Measurements from ENCODE around the gene CROCC2.

The CROCC2 gene

GRCh38 chr2:240904216-240905175 is 1.6 kb upstream of the CROCC2 start:
- no peak for DNase-seq (ENCODE audit: low read depth in 1 of 2, low spot score in 1 of 2)

- no peak for DNase-seq (ENCODE audit: low read depth in 1 of 2, low spot score in 1 of 2)
Measured at GRCh38 chr2:240905176-240905781, 857 bp upstream of the CROCC2 start.

DNA sequence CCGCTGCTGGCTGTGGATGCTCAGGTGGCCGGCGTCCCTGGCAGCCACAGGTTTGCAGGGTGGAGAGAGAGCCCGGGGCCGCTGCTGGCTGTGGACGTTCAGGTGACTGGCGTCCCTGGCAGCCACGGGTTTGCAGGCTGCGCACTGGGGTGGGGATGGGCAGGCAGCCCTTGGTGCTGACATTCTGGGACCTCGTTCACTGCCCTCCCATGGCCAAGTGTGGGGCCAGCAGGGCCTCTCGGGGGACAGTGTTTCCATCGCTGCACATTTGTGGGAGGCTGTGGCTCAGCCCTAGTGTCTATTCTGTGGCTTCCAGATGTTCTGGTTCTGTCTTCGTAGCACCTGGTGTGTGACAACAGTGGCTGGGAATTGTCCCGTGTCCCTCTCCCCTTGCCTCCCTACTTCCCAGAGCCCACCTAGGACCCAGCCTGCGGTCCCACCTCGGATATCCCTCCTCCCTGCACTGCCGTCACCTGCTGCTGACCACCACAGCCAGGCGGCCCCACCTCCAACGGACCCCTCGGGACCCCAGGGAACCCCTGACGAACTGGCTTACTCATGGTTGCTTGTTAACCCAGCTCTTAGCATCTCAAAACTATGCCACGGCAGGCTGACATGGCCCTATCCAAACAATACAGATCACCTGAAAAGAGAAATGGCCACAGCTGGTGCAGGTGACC is 915 bp downstream of the CROCC2 start:
- no peak for DNase-seq (ENCODE audit: low read depth in 1 of 2, low spot score in 1 of 2)

GRCh38 chr2:240909216-240909974 is 3.3 kb downstream of the CROCC2 start:
- DNase-seq (ENCODE audit: low read depth in 1 of 2, low spot score in 1 of 2): no peak

DNA sequence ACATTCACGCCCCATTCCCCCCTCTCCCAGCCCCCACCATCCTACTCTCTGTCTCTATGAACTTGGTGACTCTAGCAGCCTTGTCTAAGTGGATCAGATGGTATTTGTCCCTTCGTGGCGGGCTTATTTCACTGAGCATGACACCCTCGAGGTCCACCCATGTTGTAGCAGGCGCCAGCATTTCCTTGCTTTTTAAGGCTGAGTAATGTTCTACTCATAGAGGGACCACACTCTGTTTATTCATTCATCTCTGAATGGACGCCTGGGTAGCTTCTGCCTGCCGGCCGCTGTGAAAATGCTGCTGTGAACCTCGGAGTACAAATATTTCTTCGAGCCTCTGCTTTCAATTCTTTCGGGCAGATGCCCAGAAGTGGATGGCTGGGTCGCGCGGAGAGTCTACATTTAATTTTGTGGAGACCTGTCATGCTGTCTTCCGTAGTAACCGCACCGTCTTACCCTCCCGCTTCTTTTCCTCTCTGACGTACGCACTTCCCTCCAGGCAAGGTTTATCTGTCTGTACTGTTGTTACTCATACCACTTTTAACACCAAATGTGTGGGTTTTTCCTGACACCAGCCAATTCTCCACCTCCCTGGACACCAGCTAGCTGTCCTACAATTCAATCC is 5.6 kb downstream of the CROCC2 start:
- no peak for DNase-seq (ENCODE audit: low read depth in 1 of 2, low spot score in 1 of 2)

GRCh38 chr2:240912878-240913809 is 7.0 kb downstream of the CROCC2 start:
- DNase-seq (ENCODE audit: low read depth in 1 of 2, low spot score in 1 of 2): no peak

- peak; percentile 28 to 49 for DNase-seq (ENCODE audit: low read depth in 1 of 2, low spot score in 1 of 2)
Measured at GRCh38 chr2:240913810-240914644, 7.9 kb downstream of the CROCC2 start.

DNA sequence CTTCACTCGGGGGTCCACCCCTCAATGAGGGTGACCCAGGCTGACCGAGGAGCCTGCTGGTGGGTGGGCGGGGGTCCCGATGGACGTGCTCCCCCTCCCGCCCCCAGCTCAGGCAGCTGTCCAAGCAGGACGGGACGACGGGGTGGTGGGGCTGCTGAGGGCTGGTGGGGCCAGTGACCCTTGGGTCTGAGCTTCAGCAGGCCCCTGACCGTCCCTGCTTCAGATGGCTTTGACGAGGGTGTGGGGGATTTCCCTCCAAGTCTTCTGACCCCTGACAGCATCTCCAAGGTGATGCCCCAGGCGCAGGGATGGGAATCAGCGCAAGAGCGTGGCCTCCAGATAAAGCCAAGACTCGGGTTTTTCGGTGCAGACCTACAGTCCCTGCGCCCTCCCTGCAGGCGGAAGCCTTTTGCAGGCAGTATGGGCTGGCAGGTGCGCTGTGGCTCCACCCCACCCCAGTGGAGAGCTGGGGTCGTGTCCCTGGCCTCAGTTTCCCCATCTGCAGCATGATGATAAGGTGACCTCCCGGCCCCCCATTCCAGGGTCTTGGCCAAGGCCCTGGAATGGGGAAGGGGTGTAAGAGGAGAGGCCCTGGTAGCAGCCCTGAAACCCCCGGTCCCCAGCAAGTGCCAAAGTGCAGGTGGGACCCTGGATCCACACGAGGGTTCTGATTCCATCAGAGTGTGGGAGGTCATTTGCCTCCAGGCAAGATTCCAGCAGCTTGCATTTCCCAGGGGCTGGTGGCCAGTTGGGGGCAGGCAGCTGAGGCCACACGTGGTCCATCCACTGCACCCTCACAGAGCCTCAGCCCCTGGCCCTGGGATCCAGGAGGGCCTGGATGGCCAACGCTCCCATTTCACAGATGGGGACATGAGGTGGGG is 8.7 kb downstream of the CROCC2 start:
- DNase-seq (ENCODE audit: low read depth in 1 of 2, low spot score in 1 of 2): no peak

DNA sequence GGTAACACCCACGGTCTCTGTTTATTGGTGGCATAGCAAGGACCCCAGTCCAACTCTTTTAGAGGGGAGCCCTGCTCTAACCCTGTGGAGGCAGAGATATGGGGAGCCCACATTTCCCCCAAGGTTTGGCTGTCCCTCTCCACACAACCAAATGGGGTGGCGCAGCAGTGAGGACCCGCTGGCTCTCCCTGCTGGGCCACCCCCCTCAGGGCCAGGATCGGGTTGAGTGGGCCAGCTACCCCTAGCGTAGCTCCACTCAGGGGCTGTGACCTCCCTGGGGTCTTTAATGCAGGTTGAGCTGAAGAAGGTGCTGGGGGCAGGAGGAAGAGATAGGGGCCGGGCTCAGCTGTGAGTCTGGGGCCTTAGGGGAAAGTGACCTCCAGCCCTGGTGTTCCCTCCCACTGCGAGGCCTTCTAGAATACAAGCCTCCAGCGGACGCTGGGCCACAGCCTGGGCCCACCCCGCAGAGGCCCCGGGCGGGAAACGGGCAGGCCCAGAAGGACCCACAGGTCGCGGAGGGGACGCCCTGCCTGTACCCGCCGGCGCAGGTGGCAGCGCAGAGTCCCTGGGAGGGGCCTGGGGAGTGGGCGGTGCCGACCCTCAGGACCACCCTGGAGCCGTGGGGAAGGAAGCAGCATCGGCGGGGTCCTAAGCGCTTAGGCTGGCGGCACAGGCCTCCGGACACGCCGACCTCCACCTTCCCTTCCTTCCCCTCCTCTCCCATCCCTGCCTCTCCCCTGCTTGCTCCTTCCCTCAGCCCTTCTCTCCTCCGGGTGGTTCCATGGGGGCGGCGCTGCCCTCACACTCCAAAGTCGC is 9.6 kb downstream of the CROCC2 start:
- DNase-seq (ENCODE audit: low read depth in 1 of 2, low spot score in 1 of 2): no peak

DNA sequence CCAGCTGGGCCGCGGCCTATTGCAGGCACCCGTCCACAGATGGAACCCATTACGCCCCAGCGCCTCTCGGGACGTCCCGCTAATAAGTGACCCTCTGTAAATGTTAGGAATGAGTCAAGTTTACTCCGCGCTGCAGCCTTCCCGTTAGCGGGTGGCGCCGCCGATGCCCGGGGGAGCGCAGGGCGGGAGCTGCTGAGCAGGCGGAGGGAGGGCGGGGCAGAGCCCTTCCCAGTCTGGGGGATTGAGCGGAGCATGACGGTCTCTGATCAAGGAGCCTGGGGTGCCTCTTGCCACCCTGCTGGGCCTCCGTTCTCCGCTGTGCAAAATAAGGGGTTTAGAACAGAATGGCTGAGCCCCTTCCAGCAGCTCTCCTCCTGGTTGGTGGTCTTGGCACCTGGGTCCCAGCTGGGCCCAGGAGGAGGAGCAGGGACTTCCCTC is 10.5 kb downstream of the CROCC2 start:
- DNase-seq (ENCODE audit: low read depth in 1 of 2, low spot score in 1 of 2): no peak

DNA sequence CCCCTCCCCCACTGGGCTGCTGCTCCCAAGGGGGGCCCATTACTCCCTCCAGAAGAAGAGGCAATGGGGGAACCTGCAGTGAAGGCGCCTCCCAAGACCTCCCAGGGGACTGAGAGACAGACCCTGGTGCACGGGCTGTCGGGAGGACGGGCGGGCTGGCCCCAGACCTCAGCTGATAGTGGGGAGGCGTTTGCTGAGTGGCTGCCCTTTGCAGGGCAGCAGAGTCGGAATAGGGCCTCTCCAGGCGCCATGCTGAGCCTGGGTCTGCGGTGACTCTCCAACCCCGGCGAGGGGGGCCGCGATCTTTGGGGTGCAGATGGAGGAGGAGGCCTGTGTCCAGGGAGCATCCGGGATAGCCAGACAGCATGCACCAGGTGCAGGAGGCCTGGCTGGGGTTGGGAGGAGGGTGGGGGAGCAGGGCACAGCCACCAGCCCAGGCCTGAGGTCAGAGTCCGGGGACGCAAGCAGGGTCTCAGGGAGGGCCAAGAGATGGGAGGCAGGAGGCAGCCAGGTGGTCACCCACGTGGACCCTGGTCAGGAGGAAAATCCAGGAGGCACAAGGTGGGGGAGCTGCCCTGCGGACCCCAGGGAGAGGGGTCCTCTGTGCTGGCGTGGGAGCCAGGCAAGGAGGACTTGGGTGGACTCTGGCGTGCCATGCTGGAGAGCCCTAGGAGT is 11.0 kb downstream of the CROCC2 start:
- DNase-seq (ENCODE audit: low read depth in 1 of 2, low spot score in 1 of 2): no peak

DNA sequence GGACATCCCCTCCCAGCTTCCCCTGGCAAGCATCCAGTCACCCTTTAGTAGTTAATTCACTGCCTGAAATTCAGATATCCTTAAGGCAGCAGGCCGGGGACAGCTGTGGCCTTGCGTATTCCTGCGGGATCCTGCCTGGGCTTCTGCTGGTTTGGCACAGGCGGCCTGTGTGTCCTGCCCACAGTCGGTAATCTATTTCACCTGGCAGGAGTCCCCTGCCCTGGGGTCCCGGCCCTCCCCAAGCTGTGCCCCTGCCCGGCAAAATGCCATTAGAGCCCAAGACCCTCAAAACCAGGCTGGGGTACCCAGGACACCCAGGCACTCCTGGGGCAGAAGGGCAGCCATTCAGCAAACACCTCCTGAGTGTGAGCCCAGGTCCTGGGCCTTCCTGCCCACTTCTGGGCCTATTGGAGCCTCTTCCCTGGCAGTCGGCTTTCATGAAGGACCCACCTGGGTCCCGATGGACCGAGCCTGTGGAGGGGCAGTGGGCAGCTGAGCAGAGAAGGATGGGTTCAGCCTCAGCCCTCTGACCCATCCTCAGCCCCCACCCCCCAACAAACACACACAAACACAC is 11.6 kb downstream of the CROCC2 start:
- no peak for DNase-seq (ENCODE audit: low read depth in 1 of 2, low spot score in 1 of 2)

- no peak for DNase-seq (ENCODE audit: low read depth in 1 of 2, low spot score in 1 of 2)
Measured at GRCh38 chr2:240918258-240919091, 12.3 kb downstream of the CROCC2 start.

DNA sequence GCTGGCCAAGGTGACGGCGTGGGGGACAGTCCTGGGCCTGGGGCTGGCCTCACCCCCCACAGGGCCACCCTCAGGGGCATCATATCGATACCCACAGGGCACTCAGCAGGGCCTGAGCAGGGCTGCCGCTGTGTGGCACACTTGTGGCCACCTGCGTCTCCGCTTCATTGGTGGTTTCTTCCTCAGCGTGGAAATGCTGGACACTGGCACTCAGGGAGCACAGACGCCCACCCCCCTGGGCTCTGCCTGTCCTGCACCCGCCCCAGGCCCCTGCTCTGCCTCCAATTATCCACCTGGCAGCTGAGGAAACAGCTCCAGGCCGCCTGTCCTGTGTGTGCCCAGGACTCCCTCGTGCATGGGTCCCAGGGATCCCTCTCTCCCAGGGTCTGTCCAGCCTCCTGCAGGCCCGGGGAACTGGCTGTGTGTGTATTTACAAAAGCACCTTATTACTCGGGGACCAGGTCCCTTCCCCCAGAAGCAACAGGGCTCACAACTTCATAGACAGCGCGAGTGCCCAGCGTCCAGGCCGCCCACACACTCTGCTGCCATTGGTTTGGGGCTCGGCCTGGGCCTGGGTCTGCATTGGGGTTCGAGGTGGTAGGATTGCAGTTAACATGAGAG is 13.1 kb downstream of the CROCC2 start:
- DNase-seq (ENCODE audit: low read depth in 1 of 2, low spot score in 1 of 2): no peak

Data from activated T-helper 1 cell treated with anti-CD3 and anti-CD28 coated beads, Interleukin-2, amount 50 U/mL, for 16 hours (primary cell).